ENCODE data around the gene JARID2.

The JARID2 gene

GRCh38 chr6:15257357-15258132, 11.7 kb downstream of the JARID2 start:
- no peak overlapping the region for H3K9ac ChIP-seq (ENCODE audit: low read length)
- H3K9me3 ChIP-seq (ENCODE audit: control insufficient read depth, low read length), result no peaks in the 10 kb centered on the region
- DNase-seq (ENCODE audit: low read depth), result no peak
- H3K36me3 ChIP-seq (ENCODE audit: control insufficient read depth, insufficient read depth, low read length, severe bottlenecking), result no peaks in the 10 kb centered on the region
- no peak overlapping the region for H3K4me3 ChIP-seq (ENCODE audit: low read length)
- H3K27me3 ChIP-seq (replicated peaks; ENCODE audit: control insufficient read depth, insufficient read depth, low read length), result no peaks in the 10 kb centered on the region
- H3K4me1 ChIP-seq (ENCODE audit: control insufficient read depth, insufficient read depth, low read length), result peaks cover 56% of the 10 kb centered on the region

GRCh38 chr6:15259766-15260098, 13.9 kb downstream of the JARID2 start:
- no peak for DNase-seq (ENCODE audit: low read depth)
- Histone ChIP-seq H3K9me3 (ENCODE audit: control insufficient read depth, low read length) (no peaks in the 10 kb centered on the region), H3K9ac (ENCODE audit: low read length) (no peak overlapping the region), H3K4me1 (ENCODE audit: control insufficient read depth, insufficient read depth, low read length) (peaks cover 56% of the 10 kb centered on the region), H3K36me3 (ENCODE audit: control insufficient read depth, insufficient read depth, low read length, severe bottlenecking) (no peaks in the 10 kb centered on the region), H3K4me3 (ENCODE audit: low read length) (no peak overlapping the region), H3K27me3 (replicated peaks; ENCODE audit: control insufficient read depth, insufficient read depth, low read length) (no peaks in the 10 kb centered on the region)

- Histone ChIP-seq H3K27me3 (replicated peaks; ENCODE audit: control insufficient read depth, insufficient read depth, low read length) (no peaks in the 10 kb centered on the region), H3K4me1 (ENCODE audit: control insufficient read depth, insufficient read depth, low read length) (peaks cover 61% of the 10 kb centered on the region), H3K36me3 (ENCODE audit: control insufficient read depth, insufficient read depth, low read length, severe bottlenecking) (no peaks in the 10 kb centered on the region), H3K9me3 (ENCODE audit: control insufficient read depth, low read length) (no peaks in the 10 kb centered on the region), H3K9ac (ENCODE audit: low read length) (no peak overlapping the region), H3K4me3 (ENCODE audit: low read length) (no peak overlapping the region)
- peak; percentile 79 for DNase-seq (ENCODE audit: low read depth)
Observed at GRCh38 chr6:15260099-15260821, 14.4 kb downstream of the JARID2 start.

GRCh38 chr6:15263780-15264374, 18.0 kb downstream of the JARID2 start:
- Histone ChIP-seq H3K4me3 (ENCODE audit: low read length) (no peak overlapping the region), H3K4me1 (ENCODE audit: control insufficient read depth, insufficient read depth, low read length) (peaks cover 72% of the 10 kb centered on the region)

GRCh38 chr6:15264412-15264811, 18.5 kb downstream of the JARID2 start:
- Histone ChIP-seq H3K9ac (ENCODE audit: low read length) (no peak overlapping the region), H3K4me1 (ENCODE audit: control insufficient read depth, insufficient read depth, low read length) (peaks cover 72% of the 10 kb centered on the region), H3K9me3 (ENCODE audit: control insufficient read depth, low read length) (no peaks in the 10 kb centered on the region), H3K27me3 (replicated peaks; ENCODE audit: control insufficient read depth, insufficient read depth, low read length) (no peaks in the 10 kb centered on the region), H3K36me3 (ENCODE audit: control insufficient read depth, insufficient read depth, low read length, severe bottlenecking) (no peaks in the 10 kb centered on the region), H3K4me3 (ENCODE audit: low read length) (no peak overlapping the region)
- DNase-seq (ENCODE audit: low read depth), result no peak

More at GRCh38 chr6:15263780-15264374, 18.0 kb downstream of the JARID2 start:
- Histone ChIP-seq H3K9ac (ENCODE audit: low read length) (no peak overlapping the region), H3K27me3 (replicated peaks; ENCODE audit: control insufficient read depth, insufficient read depth, low read length) (no peaks in the 10 kb centered on the region), H3K36me3 (ENCODE audit: control insufficient read depth, insufficient read depth, low read length, severe bottlenecking) (no peaks in the 10 kb centered on the region), H3K9me3 (ENCODE audit: control insufficient read depth, low read length) (no peaks in the 10 kb centered on the region)
- DNase-seq (ENCODE audit: low read depth), result no peak

GRCh38 chr6:15264902-15265761, 19.3 kb downstream of the JARID2 start:
- DNase-seq (ENCODE audit: low read depth), result no peak
- Histone ChIP-seq H3K4me3 (ENCODE audit: low read length) (peak overlapping the region; percentile 2), H3K27me3 (replicated peaks; ENCODE audit: control insufficient read depth, insufficient read depth, low read length) (no peaks in the 10 kb centered on the region), H3K36me3 (ENCODE audit: control insufficient read depth, insufficient read depth, low read length, severe bottlenecking) (no peaks in the 10 kb centered on the region), H3K9me3 (ENCODE audit: control insufficient read depth, low read length) (no peaks in the 10 kb centered on the region), H3K4me1 (ENCODE audit: control insufficient read depth, insufficient read depth, low read length) (peaks cover 70% of the 10 kb centered on the region), H3K9ac (ENCODE audit: low read length) (no peak overlapping the region)

- peak overlapping the region; percentile 2 for H3K4me3 ChIP-seq (ENCODE audit: low read length)
Observed at GRCh38 chr6:15265787-15266186, 19.9 kb downstream of the JARID2 start.

GRCh38 chr6:15266423-15266996, 20.6 kb downstream of the JARID2 start:
- Histone ChIP-seq H3K27me3 (replicated peaks; ENCODE audit: control insufficient read depth, insufficient read depth, low read length) (no peaks in the 10 kb centered on the region), H3K9ac (ENCODE audit: low read length) (no peak overlapping the region), H3K4me3 (ENCODE audit: low read length) (no peak overlapping the region), H3K4me1 (ENCODE audit: control insufficient read depth, insufficient read depth, low read length) (peaks cover 57% of the 10 kb centered on the region), H3K9me3 (ENCODE audit: control insufficient read depth, low read length) (no peaks in the 10 kb centered on the region), H3K36me3 (ENCODE audit: control insufficient read depth, insufficient read depth, low read length, severe bottlenecking) (no peaks in the 10 kb centered on the region)
- DNase-seq (ENCODE audit: low read depth), result no peak

More at GRCh38 chr6:15265787-15266186, 19.9 kb downstream of the JARID2 start:
- Histone ChIP-seq H3K36me3 (ENCODE audit: control insufficient read depth, insufficient read depth, low read length, severe bottlenecking) (no peaks in the 10 kb centered on the region), H3K4me1 (ENCODE audit: control insufficient read depth, insufficient read depth, low read length) (peaks cover 64% of the 10 kb centered on the region), H3K9ac (ENCODE audit: low read length) (no peak overlapping the region), H3K27me3 (replicated peaks; ENCODE audit: control insufficient read depth, insufficient read depth, low read length) (no peaks in the 10 kb centered on the region), H3K9me3 (ENCODE audit: control insufficient read depth, low read length) (no peaks in the 10 kb centered on the region)
- no peak for DNase-seq (ENCODE audit: low read depth)

GRCh38 chr6:15267221-15267620, 21.4 kb downstream of the JARID2 start:
- Histone ChIP-seq H3K9me3 (ENCODE audit: control insufficient read depth, low read length) (no peaks in the 10 kb centered on the region), H3K9ac (ENCODE audit: low read length) (no peak overlapping the region), H3K27me3 (replicated peaks; ENCODE audit: control insufficient read depth, insufficient read depth, low read length) (no peaks in the 10 kb centered on the region), H3K4me3 (ENCODE audit: low read length) (no peak overlapping the region), H3K36me3 (ENCODE audit: control insufficient read depth, insufficient read depth, low read length, severe bottlenecking) (no peaks in the 10 kb centered on the region), H3K4me1 (ENCODE audit: control insufficient read depth, insufficient read depth, low read length) (peaks cover 53% of the 10 kb centered on the region)
- no peak for DNase-seq (ENCODE audit: low read depth)

GRCh38 chr6:15268137-15268908, 22.5 kb downstream of the JARID2 start:
- peaks cover 51% of the 10 kb centered on the region for H3K4me1 ChIP-seq (ENCODE audit: control insufficient read depth, insufficient read depth, low read length)

More at GRCh38 chr6:15268137-15268908, 22.5 kb downstream of the JARID2 start:
- no peaks in the 10 kb centered on the region for H3K9me3 ChIP-seq (ENCODE audit: control insufficient read depth, low read length)
- peak overlapping the region; percentile 42 for H3K9ac ChIP-seq (ENCODE audit: low read length)
- H3K27me3 ChIP-seq (replicated peaks; ENCODE audit: control insufficient read depth, insufficient read depth, low read length), result no peaks in the 10 kb centered on the region
- H3K4me3 ChIP-seq (ENCODE audit: low read length), result peak overlapping the region; percentile 56
- no peak for DNase-seq (ENCODE audit: low read depth)
- H3K36me3 ChIP-seq (ENCODE audit: control insufficient read depth, insufficient read depth, low read length, severe bottlenecking), result no peaks in the 10 kb centered on the region

Measured in adipocyte (in vitro differentiated cells).